GM23338 (cell line): ENCODE data around the gene SLX9. TPM values are rescaled to one million over a fixed set of nuclear protein-coding genes. Genes with fewer than 3 reads are reported as not detected.

ENCODE experiments used
- CREB1 ChIP-seq: fragments of 250-450 bp; sonication (Bioruptor Pico); IDR thresholded peaks from 2 replicates; pipeline ENCODE4 v1.5.0; 2020; ENCODE audit warnings: low read depth, mild to moderate bottlenecking, moderate library complexity
- CTCF ChIP-seq, 2 experiments: fragments of 200-600 bp in 1 of 2; sonication (generic) in 1 of 2; conservative IDR thresholded peaks; 2 replicates each; pipeline versions ENCODE4 v1.5.1 to v1.6.1; 2016 to 2017; ENCODE audit warnings: antibody characterized with exemption in 2 of 2, low read depth in 2 of 2, mild to moderate bottlenecking in 2 of 2, moderate library complexity in 1 of 2
- ETS1 ChIP-seq: IDR thresholded peaks from 2 replicates; pipeline ENCODE4 v1.6.1; 2016; ENCODE audit warnings: antibody characterized with exemption
- EZH2phosphoT487 ChIP-seq: fragments of 200-600 bp; sonication (generic); IDR thresholded peaks from one replicate; pipeline ENCODE4 v1.8.1; 2018; ENCODE audit warnings: antibody characterized with exemption; ENCODE audit not compliant: unreplicated experiment
- JUNB ChIP-seq: IDR thresholded peaks from one replicate; pipeline ENCODE4 v1.6.1; 2016; ENCODE audit warnings: antibody characterized with exemption; ENCODE audit not compliant: unreplicated experiment
- NANOG ChIP-seq: IDR thresholded peaks from 2 replicates; pipeline ENCODE4 v1.6.1; 2016; ENCODE audit warnings: antibody characterized with exemption, borderline replicate concordance
- POLR2AphosphoS5 ChIP-seq: IDR thresholded peaks from 2 replicates; pipeline ENCODE4 v1.6.1; 2016; ENCODE audit warnings: antibody characterized with exemption, low read depth
- REST ChIP-seq: IDR thresholded peaks from one replicate; pipeline ENCODE4 v1.6.1; 2018; ENCODE audit warnings: antibody characterized with exemption; ENCODE audit not compliant: unreplicated experiment
- STAT1 ChIP-seq: IDR thresholded peaks from one replicate; pipeline ENCODE4 v1.6.1; 2016; ENCODE audit warnings: antibody characterized with exemption; ENCODE audit not compliant: unreplicated experiment
- ZNF114 ChIP-seq: fragments of 250-450 bp; sonication (Bioruptor Pico); IDR thresholded peaks from 2 replicates; pipeline ENCODE4 v1.5.0; 2020; ENCODE audit warnings: mild to moderate bottlenecking, moderate library complexity
- polyA plus RNA-seq: library from polyadenylated mRNA; unstranded; fragments of >200 nt; fragmentation: Nextera tagmentation; extraction: Ambion mirVana; gene quantifications from 2 replicates; pipeline ENCODE4 v1.2.1, GENCODE V29; 2016
- total RNA-seq: library from RNA; depleted of rRNA; stranded (reverse); fragments of >200 nt; shearing (Covaris generic); gene quantifications from 2 replicates; pipeline ENCODE4 v1.2.3, GENCODE V29; 2014

The SLX9 gene
- total and polyA plus RNA-seq, 2 experiments from 2014 or later = 41.5 to 46.9 TPM

- TF ChIP-seq REST (no peak), JUNB (no peak), ETS1 (no peak), CTCF (conservative IDR thresholded peaks at IDR 0.05; ENCODE audit: low read depth in 2 of 2) (no peak), STAT1 (no peak), NANOG (no peak), ZNF114 (CRISPR knock-in tag) (no peak), POLR2AphosphoS5 (no peak), CREB1 (CRISPR knock-in tag) (no peak), EZH2phosphoT487 (no peak)
Observed at GRCh38 chr21:45018131-45019075, 78.6 kb downstream of the SLX9 start (continued).
